ENCODE measurements around the gene WDPCP. TPM values are rescaled to one million over a fixed set of nuclear protein-coding genes. Genes with fewer than 3 reads are reported as not detected.

WDPCP gene
- total and polyA plus RNA-seq, 4 donors: 1.1 to 7.6 (median 2.7) TPM

DNA sequence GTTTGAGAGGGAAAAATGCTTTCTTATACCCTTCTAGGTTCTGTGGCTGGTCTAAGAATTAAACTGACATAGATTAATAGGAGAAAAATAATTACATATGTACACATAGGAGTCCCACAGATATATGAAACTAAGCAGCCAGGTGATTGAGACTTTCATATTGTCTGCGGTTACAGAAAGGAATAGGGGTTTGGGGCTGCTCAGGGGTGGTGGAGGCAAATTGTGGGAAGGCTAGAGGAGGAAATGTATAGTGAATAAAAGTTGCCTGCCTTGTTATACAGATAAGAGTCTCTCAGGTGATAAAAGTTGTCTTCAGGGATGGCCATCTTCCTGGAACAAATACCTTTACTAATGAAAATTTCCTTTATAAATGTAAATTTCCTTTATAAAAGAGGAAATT, 29.1 kb upstream of the WDPCP start:
- H3K4me3 ChIP-seq (ENCODE audit: low read depth in 1 of 3, low read length in 3 of 3): no peak overlapping the region
- no peak for DNase-seq (ENCODE audit: low spot score)
- H3K36me3 ChIP-seq (ENCODE audit: control insufficient read depth in 4 of 4, insufficient read depth in 3 of 4, low read depth in 1 of 4, low read length in 3 of 4): no peaks in the 10 kb centered on the region
- H3K27me3 ChIP-seq (ENCODE audit: control insufficient read depth in 4 of 4, insufficient read depth in 4 of 4, low read length in 3 of 4): no peaks in the 10 kb centered on the region
- TF ChIP-seq, protein P1, sequence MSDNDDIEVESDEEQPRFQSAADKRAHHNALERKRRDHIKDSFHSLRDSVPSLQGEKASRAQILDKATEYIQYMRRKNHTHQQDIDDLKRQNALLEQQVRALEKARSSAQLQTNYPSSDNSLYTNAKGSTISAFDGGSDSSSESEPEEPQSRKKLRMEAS (IDR thresholded peaks at IDR 0.05): no peak
- no peak for TF ChIP-seq FOXA2 (IDR thresholded peaks at IDR 0.05)
- no peak for TF ChIP-seq RAD21 (IDR thresholded peaks at IDR 0.05)
- no peak for TF ChIP-seq RXRA (IDR thresholded peaks at IDR 0.05)
- TF ChIP-seq GABPA (IDR thresholded peaks at IDR 0.05 in 1 of 2, conservative IDR thresholded peaks at IDR 0.05 in 1 of 2): no peak
- TF ChIP-seq, protein P2, sequence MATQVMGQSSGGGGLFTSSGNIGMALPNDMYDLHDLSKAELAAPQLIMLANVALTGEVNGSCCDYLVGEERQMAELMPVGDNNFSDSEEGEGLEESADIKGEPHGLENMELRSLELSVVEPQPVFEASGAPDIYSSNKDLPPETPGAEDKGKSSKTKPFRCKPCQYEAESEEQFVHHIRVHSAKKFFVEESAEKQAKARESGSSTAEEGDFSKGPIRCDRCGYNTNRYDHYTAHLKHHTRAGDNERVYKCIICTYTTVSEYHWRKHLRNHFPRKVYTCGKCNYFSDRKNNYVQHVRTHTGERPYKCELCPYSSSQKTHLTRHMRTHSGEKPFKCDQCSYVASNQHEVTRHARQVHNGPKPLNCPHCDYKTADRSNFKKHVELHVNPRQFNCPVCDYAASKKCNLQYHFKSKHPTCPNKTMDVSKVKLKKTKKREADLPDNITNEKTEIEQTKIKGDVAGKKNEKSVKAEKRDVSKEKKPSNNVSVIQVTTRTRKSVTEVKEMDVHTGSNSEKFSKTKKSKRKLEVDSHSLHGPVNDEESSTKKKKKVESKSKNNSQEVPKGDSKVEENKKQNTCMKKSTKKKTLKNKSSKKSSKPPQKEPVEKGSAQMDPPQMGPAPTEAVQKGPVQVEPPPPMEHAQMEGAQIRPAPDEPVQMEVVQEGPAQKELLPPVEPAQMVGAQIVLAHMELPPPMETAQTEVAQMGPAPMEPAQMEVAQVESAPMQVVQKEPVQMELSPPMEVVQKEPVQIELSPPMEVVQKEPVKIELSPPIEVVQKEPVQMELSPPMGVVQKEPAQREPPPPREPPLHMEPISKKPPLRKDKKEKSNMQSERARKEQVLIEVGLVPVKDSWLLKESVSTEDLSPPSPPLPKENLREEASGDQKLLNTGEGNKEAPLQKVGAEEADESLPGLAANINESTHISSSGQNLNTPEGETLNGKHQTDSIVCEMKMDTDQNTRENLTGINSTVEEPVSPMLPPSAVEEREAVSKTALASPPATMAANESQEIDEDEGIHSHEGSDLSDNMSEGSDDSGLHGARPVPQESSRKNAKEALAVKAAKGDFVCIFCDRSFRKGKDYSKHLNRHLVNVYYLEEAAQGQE (IDR thresholded peaks at IDR 0.05): no peak
- no peak for TF ChIP-seq HNF4A (conservative IDR thresholded peaks at IDR 0.05)
- TF ChIP-seq, protein P3, sequence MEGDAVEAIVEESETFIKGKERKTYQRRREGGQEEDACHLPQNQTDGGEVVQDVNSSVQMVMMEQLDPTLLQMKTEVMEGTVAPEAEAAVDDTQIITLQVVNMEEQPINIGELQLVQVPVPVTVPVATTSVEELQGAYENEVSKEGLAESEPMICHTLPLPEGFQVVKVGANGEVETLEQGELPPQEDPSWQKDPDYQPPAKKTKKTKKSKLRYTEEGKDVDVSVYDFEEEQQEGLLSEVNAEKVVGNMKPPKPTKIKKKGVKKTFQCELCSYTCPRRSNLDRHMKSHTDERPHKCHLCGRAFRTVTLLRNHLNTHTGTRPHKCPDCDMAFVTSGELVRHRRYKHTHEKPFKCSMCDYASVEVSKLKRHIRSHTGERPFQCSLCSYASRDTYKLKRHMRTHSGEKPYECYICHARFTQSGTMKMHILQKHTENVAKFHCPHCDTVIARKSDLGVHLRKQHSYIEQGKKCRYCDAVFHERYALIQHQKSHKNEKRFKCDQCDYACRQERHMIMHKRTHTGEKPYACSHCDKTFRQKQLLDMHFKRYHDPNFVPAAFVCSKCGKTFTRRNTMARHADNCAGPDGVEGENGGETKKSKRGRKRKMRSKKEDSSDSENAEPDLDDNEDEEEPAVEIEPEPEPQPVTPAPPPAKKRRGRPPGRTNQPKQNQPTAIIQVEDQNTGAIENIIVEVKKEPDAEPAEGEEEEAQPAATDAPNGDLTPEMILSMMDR (IDR thresholded peaks at IDR 0.05; ENCODE audit: low read depth, low read length, missing input control): no peak
- TF ChIP-seq TAF1 (conservative IDR thresholded peaks at IDR 0.05): no peak
- WGBS: 89% methylated on average over 1 of the region's 1 CpG
- H3K9me3 ChIP-seq (ENCODE audit: control insufficient read depth in 4 of 4, low read length in 3 of 4): no peaks in the 10 kb centered on the region
- H3K27ac ChIP-seq (ENCODE audit: low read depth in 1 of 2, low read length in 2 of 2): no peak overlapping the region
- no peaks in the 10 kb centered on the region for H3K4me1 ChIP-seq (ENCODE audit: control insufficient read depth in 4 of 4, insufficient read depth in 4 of 4, low read length in 3 of 4)
- no peak overlapping the region for H3K9ac ChIP-seq (ENCODE audit: low read depth in 1 of 2, low read length in 2 of 2)

GRCh38 chr2:63614983-63615945, 27.0 kb upstream of the WDPCP start:
- H3K27me3 ChIP-seq (ENCODE audit: control insufficient read depth in 4 of 4, insufficient read depth in 4 of 4, low read length in 3 of 4): no peaks in the 10 kb centered on the region
- H3K4me1 ChIP-seq (ENCODE audit: control insufficient read depth in 4 of 4, insufficient read depth in 4 of 4, low read length in 3 of 4): no peaks in the 10 kb centered on the region
- whole genome bisulfite sequencing: 82% methylated on average over 9 of the region's 9 CpGs
- DNase-seq (ENCODE audit: low spot score): no peak
- no peaks in the 10 kb centered on the region for H3K36me3 ChIP-seq (ENCODE audit: control insufficient read depth in 4 of 4, insufficient read depth in 3 of 4, low read depth in 1 of 4, low read length in 3 of 4)
- no peak overlapping the region for H3K4me3 ChIP-seq (ENCODE audit: low read depth in 1 of 3, low read length in 3 of 3)
- no peak overlapping the region for H3K27ac ChIP-seq (ENCODE audit: low read depth in 1 of 2, low read length in 2 of 2)
- H3K9ac ChIP-seq (ENCODE audit: low read depth in 1 of 2, low read length in 2 of 2): no peak overlapping the region
- no peaks in the 10 kb centered on the region for H3K9me3 ChIP-seq (ENCODE audit: control insufficient read depth in 4 of 4, low read length in 3 of 4)
- TF ChIP-seq RXRA (IDR thresholded peaks at IDR 0.05) (no peak), FOXA2 (IDR thresholded peaks at IDR 0.05) (no peak), ATF3 (IDR thresholded peaks at IDR 0.05) (no peak), TAF1 (conservative IDR thresholded peaks at IDR 0.05) (no peak), EGR1 (IDR thresholded peaks at IDR 0.05; ENCODE audit: low read depth in 2 of 2) (no peak), FOXA1 (IDR thresholded peaks at IDR 0.05) (no peak), NR2F2 (IDR thresholded peaks at IDR 0.05) (no peak), HNF4A (conservative IDR thresholded peaks at IDR 0.05) (no peak), HNF4G (IDR thresholded peaks at IDR 0.05) (no peak), YY1 (IDR thresholded peaks at IDR 0.05) (no peak), JUND (IDR thresholded peaks at IDR 0.05) (no peak), GABPA (IDR thresholded peaks at IDR 0.05 in 1 of 2, conservative IDR thresholded peaks at IDR 0.05 in 1 of 2) (no peak), SP1 (IDR thresholded peaks at IDR 0.05) (no peak)
- TF ChIP-seq, protein P3 (IDR thresholded peaks at IDR 0.05; ENCODE audit: low read depth, low read length, missing input control): no peak
- TF ChIP-seq, protein P2 (IDR thresholded peaks at IDR 0.05): no peak
